ENCODE results near the gene NTM. TPM values are rescaled to one million over a fixed set of nuclear protein-coding genes. Genes with fewer than 3 reads are reported as not detected.

The NTM gene
- total RNA-seq, 1 donor from 2014 or later: not detected

DNA sequence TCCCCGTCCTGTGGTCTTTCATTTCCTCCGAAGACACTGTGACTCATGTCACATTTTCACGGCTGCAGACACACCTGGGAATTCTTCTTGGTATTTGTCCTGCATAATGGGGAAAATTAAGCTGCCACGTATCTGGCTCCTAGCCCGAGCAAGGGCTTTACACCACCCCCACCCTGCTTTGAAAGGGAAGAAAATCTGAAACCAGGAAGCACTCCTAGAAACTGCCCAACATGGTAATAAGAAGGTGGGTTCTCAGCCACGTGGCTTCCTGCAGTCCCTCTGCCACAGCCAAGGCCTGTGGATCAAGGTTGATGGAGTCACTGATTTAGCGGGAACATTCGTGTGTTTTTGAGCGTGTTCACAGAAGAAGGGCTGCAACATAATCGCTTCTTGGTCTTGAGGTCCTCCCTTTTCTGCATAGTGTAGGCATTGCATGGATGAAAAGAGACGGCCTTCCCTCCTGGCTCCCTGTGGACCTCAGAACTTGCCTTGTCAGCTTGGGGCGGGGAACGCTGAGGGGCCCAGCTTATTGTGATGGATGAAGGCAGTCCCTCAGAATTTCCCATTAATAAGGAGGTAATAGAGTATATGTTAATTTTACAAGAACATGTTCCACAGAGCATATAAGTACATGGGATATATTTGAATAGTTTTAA lies 292.0 kb downstream of the NTM start:
- DNase-seq (ENCODE audit: low spot score): no peak
- no peak for ATAC-seq

DNA sequence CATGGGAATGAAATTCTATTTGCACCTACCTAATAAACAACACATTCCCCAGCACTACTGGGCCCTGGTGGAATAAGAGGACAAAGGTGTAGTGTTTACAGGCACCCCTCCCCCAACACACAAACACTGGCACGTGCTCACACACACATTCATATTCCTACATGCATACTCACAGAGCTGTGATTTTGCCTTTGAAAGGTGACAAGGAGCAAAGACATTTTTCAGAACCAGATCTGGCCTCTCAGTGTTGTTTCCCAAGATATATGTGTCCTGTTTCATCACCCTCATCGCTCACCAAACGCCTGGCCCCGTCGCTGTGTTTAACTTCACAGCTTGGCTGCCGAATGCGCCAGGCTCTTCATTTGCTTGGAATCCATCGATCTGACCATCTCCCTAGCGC lies 292.6 kb downstream of the NTM start:
- ATAC-seq: no peak
- DNase-seq (ENCODE audit: low spot score): no peak

DNA sequence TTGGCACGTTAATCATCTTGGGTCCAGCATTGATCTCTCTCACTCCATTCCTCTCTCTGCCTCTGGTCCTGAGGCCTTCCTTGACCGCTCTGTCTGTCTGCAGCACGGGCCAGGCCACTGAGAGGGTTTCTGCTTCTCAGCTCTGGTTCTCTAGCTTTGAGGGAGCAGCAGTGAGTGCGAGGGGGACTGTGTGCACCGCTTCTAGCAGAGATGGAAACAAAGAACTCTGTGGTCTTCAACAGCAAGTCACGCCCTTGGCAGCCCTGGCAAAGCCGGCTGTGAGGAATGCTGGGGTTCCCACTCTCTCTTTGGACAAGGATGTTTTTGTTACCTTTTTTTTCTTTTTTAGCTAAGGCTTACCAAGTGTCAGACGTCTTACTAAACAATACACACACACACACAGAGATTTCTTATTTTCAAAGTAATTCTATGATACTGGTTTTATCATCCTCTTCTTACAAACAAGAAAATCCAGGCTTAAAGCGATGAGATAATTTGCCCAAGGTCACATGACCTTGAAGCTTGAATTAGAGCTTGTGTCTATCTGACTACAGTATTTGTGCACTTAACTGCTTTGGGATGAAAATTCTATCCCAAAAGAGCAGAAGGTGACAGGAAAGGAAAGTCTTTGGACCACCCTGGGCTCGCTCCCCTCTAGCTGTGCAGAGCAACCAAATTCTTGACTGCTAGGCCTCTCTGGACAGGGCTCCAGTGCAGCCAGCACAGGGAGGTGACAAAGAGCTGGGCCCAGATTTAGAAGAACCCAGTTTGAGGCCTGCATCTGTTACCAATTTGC lies 293.2 kb downstream of the NTM start:
- ATAC-seq: no peak
- no peak for DNase-seq (ENCODE audit: low spot score)

DNA sequence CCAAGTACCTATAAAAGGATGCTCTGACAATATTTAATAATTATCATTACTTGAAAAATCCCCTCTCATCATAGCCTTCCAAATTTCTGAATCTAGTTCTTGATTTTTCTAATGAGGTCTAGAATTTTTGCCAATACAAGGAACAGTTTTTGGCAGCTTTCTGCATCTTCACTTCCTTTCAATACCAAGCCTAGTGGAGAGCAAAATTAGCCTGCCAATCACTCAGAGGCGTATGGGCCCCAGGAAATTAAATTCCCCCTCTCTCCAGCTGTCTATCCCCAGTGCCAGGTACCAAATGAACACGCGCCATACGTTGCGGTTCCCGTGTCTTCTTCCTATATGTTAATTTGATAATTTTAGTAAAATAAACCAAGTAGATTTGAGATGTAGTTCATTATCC lies 293.9 kb downstream of the NTM start:
- ATAC-seq (no peak), DNase-seq (ENCODE audit: low spot score) (no peak)

DNA sequence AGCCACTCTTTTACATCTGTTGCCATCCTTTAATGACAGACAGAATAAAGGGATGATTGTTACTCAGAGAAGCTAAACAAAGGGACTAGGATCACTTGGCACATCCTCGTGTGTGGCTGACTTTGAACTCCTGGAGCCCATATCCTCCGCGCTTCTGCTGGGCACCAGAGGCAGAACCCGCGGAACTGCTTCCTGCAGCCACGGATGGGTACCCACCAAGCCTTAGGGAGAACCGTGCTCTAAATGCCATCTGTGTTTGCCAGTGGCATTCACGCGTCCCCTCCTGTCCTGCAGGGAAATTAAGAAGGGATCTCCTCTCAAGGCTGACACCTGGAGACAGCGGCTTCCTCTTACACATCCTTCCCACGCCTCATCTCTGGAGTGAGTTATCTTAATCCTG lies 294.4 kb downstream of the NTM start:
- DNase-seq (ENCODE audit: low spot score) (no peak), ATAC-seq (no peak)

DNA sequence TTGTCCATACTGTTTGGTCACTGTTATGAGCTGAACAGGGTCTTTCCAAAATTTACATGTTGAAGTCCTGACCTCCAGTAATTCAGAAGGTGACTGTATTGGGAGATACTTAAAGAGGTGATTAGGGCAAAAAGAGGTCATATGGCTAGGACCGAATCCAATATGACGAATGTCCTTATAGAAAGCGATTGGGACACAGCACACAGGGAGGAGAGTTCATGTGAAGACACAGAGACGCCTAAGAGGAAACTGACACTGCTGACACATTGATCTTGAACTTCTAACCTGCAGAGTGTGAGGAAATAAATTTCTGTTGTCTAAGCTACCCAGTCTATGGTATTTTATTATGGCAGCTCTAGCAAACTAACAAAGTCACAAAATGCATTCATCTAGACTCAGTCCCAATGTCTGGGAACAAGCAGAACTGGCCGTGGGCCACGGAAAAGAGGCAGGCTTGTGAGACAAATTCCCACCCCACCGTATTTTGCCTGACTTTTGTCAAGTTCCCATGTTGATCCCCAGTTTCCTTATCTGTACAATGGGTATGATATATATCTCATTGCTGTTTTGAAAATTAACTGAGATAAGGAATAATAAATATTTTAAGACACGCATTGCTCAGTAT lies 295.0 kb downstream of the NTM start:
- no peak for ATAC-seq
- DNase-seq (ENCODE audit: low spot score): no peak

DNA sequence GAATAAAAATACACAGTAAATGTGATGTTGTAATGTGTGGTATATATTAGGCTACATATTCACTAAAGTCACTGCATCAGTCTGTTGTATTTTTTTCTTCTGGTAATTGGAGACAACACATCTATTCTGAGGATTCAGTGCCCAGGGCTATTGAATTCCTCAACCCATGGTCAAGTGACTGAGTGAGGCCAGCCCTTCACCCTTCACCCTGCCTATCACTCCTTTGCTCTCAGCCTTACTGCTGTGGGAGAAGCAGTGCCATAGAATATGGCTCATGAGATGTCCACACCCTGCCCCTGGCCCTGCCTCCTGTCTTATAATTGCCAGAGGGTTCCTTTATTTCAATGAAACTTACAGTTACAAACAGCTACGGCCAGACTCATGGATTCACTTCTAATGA lies 295.6 kb downstream of the NTM start:
- DNase-seq (ENCODE audit: low spot score): no peak

DNA sequence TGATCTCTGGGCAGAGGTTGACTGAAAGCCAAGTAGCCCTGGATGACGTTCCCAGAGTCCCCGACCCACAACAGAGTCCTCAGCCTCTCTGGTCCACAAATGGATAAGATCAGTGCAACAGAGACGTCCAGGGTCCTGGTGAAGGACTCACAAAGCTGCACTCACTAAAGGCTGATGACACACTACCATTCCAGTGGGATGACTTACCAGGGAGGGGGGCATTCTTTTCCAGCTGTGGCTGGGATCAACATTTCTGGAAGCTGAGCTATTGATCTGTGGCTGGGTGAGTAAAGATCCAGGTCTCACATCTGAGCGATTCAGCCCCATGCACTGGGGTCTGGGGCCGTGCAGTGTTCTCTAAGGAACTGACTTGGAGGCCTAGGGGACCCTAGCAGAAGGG lies 296.2 kb downstream of the NTM start:
- ATAC-seq (no peak), DNase-seq (ENCODE audit: low spot score) (no peak)

More for the DNA sequence above, 295.6 kb downstream of the NTM start:
- ATAC-seq: no peak

DNA sequence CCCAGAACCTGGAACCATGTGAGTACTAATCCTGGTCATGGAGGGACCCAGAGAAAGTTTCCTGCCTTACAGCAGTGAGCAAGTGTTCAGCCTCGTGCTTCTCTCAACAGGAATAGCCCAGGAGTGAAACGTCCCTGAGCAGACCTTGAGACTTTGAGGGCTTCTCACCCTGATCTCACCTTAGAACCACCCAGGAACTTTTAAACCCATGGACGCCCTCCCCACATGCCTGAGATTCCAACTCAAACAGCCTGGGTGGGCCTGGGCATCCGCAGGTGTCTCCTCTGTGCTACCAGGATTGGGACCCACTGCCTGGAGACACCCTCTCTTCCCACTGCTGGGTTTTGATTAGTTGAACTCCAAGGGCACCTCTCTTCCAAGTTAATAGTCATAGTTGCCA lies 297.2 kb downstream of the NTM start:
- ATAC-seq: no peak

DNA sequence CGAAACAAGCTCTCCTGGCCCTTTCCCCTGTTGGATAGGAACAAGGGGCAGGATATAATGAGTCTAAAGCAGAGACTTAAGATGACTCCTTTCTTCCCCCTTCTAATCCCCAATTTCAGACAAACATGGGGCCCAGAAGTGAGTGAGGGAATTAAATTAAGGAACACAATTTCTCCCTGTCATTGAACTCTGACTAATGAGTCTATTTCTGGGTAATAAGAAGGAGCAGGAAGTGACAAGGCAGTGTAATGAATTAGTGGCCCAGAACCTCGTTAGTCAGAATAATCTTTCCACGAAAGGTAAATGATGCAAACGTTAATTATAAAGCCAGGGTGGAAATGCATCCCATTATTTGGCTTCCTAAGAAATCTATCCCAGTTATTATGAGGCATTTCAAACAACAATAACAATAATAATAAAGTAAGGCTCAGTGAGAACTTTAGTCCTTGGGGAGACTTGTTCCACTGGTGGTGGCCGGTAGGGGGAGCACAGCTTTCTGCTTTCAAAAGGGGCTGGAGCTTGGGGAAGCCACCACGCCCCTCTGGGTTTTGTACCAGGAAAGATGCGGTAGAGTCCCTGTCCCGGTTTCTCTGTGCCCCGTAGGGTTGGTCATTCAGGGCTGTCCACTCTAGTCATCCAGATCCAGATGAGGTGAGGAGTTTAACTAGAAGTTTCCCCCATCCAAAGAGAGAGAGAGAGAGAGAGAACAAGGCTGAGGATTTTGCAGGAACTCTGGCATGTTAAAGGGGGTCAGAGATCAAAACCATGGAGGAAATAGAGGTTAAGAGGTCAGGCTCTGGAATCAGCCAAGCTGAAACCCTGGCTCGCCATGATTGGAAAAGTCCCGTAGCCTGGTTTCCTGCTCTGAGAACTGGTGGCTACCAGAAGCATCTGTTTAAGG lies 298.3 kb downstream of the NTM start:
- peak; percentile 79 for ATAC-seq

More for the DNA sequence above, 297.2 kb downstream of the NTM start:
- no peak for DNase-seq (ENCODE audit: low spot score)

DNA sequence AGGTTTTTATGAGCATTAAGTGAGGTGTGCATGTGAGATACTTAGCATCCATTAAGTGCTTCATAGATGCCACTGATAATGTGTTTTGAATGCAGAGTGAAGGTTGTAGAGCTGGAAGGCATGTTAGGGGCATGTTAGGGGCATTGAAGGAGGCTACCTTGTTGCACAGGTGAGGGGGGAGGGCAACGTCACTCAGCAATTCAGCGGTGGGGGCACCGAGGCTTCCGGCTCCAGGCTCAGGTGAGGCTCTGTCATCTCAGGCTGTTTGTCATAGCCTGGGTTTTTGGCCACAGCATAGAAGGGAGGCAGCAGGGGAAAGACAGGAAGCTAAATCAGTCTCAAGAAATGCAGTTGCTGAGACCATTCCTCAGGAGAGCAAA lies 299.0 kb downstream of the NTM start:
- ATAC-seq (no peak), DNase-seq (ENCODE audit: low spot score) (no peak)

More for the DNA sequence above, 298.3 kb downstream of the NTM start:
- DNase-seq (ENCODE audit: low spot score): no peak

DNA sequence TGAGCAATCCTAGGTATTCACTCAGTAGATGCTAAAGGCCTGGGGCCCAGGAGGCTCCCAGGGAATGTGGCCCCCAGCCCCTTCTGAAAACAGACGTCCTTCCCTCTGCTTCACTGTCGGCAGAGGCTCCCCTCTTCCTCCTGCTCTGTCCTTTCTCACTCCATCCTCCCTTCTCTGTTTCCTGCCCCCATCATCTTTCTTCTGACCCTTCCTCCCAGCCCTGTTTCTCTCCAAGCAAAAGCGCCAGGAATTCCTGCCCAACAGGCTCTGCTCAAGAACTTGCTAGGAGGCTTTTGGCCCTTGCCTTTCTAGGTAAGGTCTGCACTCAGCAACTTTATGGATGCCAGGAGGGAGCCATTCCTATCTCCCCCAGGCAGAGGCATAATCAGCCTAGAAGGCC lies 300.5 kb downstream of the NTM start:
- ATAC-seq (no peak), DNase-seq (ENCODE audit: low spot score) (no peak)

DNA sequence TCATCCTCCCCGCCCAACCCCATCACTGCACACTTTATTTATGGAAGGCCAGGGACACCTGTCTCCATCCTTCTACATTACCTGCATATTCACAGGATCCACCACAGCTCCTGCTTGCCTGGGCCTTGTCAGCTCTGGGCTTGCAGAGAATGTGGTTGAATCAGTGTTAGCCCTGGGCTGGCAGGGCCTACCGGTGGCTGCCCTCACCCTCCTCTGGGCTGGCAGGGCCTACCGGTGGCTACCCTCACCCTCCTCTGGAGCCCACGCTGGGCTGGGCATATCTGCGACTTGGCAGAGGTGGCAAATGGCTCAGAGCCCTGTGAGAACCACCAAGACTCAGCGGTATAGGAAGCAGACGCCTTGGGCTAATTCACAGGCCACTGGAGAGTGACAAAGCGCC lies 300.9 kb downstream of the NTM start:
- DNase-seq (ENCODE audit: low spot score) (no peak), ATAC-seq (no peak)

DNA sequence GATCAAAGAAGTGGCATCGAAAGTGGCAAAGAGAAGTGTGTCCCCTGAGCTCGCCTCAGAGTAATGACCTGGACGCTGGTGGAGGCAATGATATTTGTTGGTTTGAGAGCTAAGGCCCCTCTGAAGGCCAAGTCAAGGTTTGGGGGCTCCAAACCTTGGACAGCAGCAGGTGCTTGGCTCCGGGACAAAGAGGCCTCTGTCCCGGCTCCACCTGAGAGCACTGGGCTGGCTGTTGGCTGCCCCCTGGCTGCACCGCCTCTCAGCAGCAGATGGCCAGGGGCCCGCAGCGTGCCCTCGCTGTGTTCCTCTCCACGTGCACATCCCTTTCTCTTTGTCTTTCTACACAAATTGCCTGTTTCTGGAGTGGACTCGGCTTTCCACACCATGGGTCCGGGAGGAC lies 301.3 kb downstream of the NTM start:
- DNase-seq (ENCODE audit: low spot score): no peak
- no peak for ATAC-seq

DNA sequence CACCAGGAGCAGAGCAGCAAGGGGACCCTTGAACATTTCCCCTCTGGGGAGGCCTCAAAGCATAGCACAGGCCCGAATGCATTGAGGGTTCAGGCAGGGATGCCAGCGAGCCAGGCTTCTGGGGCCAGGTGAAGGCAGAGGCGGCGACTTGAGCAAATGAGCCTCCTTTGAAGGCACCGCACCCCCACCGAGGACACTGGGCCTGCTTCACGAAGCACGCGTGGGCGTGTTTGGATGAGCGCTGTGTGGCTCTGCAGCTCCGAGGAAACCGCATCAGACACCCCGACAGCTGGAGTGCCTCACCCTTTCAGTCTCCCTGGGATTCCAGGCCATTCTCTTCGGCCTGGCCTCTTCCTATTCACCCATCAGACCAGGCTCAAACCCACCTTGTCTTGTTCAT lies 301.8 kb downstream of the NTM start:
- ATAC-seq (no peak), DNase-seq (ENCODE audit: low spot score) (no peak)

DNA sequence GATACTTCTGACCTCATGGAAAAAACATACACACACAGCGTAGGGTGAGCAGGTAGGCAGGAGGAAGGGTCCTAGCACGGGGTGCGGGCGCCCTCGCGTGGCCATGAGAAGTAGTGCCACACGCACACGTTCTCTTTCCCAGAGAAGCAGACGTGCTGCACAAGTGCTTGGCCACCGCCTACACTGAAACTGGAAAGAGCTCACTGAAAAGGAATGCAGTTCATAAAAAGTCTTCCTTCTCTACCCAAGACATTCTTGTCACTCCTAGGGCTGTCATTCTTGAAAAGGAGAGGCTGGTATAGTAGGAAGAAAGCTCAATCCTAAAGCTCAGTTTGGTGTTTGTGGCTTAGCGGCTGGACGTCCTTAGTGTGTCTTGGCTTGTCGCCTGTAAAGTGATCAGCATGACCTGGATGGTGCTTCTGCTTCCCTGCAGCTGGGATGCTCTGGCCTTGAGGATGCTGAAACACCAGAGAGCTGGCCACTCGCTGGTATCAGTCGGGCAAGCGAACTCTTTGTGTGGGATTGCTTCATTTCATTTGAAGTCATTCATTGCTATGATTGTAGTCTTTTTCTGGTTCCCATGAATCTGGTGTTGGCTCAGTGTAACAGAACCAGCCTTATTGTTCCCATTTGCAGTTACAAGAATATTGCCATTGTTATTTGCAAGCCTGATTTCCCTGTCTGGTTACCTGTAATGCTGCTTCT lies 303.8 kb downstream of the NTM start:
- ATAC-seq: peak; percentile 99
- DNase-seq (ENCODE audit: low spot score): peak; percentile 70

DNA sequence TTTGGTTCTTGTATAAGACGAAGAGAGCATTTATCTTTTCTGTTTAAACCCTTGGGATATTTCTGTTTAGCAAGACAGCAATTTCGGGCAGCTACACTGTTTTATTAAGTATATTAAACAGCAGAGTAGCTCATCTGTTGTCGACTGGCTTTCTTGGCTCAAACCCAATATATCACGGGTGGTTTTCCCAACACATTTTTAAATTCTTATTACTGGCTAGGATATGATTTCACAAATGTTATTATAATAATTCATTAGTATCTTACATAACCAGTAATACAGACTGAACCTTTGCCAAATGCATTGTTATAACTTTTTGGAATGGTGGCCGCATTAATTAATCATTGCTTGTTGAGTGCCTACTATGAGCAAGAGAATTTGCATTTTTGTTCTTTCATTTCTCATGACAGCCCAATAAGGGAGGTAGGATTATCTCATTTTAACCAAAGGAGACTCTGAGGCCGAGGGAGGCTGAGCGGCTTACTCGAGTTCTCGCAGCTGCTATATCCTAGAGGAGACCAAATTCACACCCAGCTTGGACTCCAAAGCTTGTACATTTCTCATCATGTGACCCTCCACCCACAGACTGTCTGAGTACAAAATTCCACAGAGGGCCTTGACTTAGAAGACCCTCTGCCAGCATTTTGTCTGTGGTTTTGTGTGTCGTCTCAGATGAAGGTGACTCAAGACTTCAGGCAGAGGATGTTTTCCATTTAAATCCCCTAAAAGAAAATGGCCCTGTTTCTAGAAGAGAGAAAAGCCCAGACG lies 304.9 kb downstream of the NTM start:
- DNase-seq (ENCODE audit: low spot score): no peak
- no peak for ATAC-seq

DNA sequence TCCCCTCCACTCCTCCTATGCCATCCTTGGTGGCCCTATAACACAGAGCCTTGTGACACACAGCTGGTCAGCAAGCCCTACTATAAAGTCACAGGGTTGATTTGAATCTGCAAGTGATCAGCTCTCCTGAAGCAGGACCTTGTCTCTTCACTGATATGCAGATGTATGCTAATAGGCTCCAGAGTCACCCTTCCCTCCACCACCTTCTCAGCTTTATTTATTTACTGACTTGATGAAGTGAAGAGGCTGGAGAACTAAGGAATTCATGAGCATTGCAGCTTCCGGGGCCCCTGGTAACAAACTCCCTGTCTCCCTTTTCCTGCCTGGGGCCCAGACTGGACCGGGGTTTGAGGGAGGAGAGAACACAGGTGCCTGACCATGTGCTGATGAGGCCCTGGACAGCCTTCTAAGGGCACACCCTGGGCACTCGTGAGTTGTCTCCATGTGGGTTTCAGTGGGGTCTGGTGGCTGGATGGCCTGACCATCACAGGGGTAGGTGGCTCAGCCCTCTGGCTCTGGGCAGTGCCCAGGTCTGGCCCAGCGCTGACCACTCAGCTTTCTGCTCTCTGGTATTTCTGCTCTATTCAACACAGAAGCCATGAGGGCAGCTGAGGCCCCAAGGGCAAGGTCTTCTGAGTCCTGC lies 307.5 kb downstream of the NTM start:
- DNase-seq (ENCODE audit: low spot score) (no peak), ATAC-seq (no peak)

DNA sequence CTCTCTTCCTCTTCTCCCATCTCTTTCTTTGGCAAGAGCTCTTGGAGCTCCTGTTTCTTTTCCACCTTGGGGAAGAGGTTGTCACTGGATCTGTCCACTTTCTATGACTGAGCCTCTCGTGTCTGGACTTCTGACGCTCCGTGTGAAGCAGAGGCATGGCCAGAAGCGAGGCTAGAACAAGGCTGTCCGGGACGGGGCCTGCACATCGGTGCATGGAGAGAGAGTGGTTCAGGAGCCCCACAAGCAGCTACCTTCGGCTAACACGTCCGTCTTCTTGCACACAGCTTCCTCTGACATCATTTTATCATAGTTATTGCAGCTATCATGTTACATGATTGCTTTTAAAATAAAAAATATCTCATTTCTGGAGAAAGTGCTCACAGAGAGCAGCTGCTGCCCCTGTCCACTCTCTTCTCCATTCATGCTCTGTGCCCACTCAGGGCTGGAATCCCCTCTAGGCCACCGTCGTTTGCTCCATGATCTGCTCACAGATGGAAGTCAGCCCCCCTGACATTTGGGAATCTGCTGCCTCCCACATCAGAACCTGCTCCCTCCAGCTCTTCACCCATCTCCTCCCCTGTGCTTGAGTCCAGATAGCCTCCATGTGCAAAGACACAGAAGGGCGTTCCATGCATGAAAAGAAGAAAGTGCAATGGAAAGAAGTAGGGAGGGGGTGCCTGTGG lies 308.4 kb downstream of the NTM start:
- DNase-seq (ENCODE audit: low spot score) (no peak), ATAC-seq (no peak)
